Fibroblast of skin of left quadriceps (primary cell): ENCODE measurements around the gene XPO4.
"Not testable (repeated sequence)": the region's sequence is repeated elsewhere in the genome, so short reads cannot be mapped to it uniquely, and the experiment has no call there.

Source experiments
- DNase-seq, 2 experiments: peaks; one replicate each; pipeline ENCODE4 v3.0.0-alpha.2; 2013; ENCODE audit warnings: low read depth in 2 of 2

XPO4 gene

GRCh38 chr13:20787180-20787579 is 115.4 kb downstream of the XPO4 start:
- DNase-seq: no peak

- DNase-seq: no peak
Observed at GRCh38 chr13:20782116-20782708, 120.3 kb downstream of the XPO4 start.

GRCh38 chr13:20780317-20780716 is 122.2 kb downstream of the XPO4 start:
- no peak for DNase-seq

GRCh38 chr13:20779405-20779804 is 123.1 kb downstream of the XPO4 start:
- DNase-seq: no peak

- no peak for DNase-seq
Observed at GRCh38 chr13:20778311-20778710, 124.2 kb downstream of the XPO4 start.

GRCh38 chr13:20776751-20777150 is 125.8 kb downstream of the XPO4 start:
- DNase-seq: no peak

GRCh38 chr13:20775961-20776360 is 126.6 kb downstream of the XPO4 start:
- DNase-seq: no peak

GRCh38 chr13:20774746-20775145 is 127.8 kb downstream of the XPO4 start:
- no peak for DNase-seq

GRCh38 chr13:20773194-20774080 is 129.1 kb downstream of the XPO4 start, which contains the start of gene EEF1AKMT1:
Gene EEF1AKMT1, minus strand, starts transcription at chr13:20773961. Its CDS starts 16,363 bp downstream, at chr13:20757598.
- DNase-seq: peak; percentile 86 to 88

- DNase-seq: no peak
Observed at GRCh38 chr13:20772401-20773131, 130.0 kb downstream of the XPO4 start.

- no peak for DNase-seq
Observed at GRCh38 chr13:20769834-20770233, 132.7 kb downstream of the XPO4 start.

GRCh38 chr13:20769091-20769490 is 133.5 kb downstream of the XPO4 start:
- DNase-seq: no peak

GRCh38 chr13:20767309-20767943 is 135.1 kb downstream of the XPO4 start:
- no peak for DNase-seq

- no peak for DNase-seq
Observed at GRCh38 chr13:20760872-20761271, 141.7 kb downstream of the XPO4 start.

GRCh38 chr13:20754009-20754408 is 148.5 kb downstream of the XPO4 start:
- DNase-seq: no peak

- DNase-seq: no peak
Observed at GRCh38 chr13:20749377-20749776, 153.2 kb downstream of the XPO4 start.

- not testable (repeated sequence) for DNase-seq
Observed at GRCh38 chr13:20743830-20744404, 158.6 kb downstream of the XPO4 start.

GRCh38 chr13:20740021-20740420 is 162.5 kb downstream of the XPO4 start:
- DNase-seq: no peak

GRCh38 chr13:20738616-20739015 is 163.9 kb downstream of the XPO4 start:
- no peak for DNase-seq

GRCh38 chr13:20729633-20730585 is 172.6 kb downstream of the XPO4 start:
- DNase-seq: no peak
